CD4-positive, alpha-beta T cell treated with Interleukin-1 beta for 1 hour (primary cell): Measurements from ENCODE around the gene LYPD5.
A peak's percentile ranks its signal among the peaks of the same experiment; 100 is the strongest.

ENCODE experiments used
- DNase-seq, 2 donors: peaks; one replicate each; pipeline ENCODE4 v3.0.0-alpha.2; 2020 to 2022

The LYPD5 gene

GRCh38 chr19:43804432-43804831, 2.2 kb upstream of the LYPD5 start:
- no peak for DNase-seq

DNA sequence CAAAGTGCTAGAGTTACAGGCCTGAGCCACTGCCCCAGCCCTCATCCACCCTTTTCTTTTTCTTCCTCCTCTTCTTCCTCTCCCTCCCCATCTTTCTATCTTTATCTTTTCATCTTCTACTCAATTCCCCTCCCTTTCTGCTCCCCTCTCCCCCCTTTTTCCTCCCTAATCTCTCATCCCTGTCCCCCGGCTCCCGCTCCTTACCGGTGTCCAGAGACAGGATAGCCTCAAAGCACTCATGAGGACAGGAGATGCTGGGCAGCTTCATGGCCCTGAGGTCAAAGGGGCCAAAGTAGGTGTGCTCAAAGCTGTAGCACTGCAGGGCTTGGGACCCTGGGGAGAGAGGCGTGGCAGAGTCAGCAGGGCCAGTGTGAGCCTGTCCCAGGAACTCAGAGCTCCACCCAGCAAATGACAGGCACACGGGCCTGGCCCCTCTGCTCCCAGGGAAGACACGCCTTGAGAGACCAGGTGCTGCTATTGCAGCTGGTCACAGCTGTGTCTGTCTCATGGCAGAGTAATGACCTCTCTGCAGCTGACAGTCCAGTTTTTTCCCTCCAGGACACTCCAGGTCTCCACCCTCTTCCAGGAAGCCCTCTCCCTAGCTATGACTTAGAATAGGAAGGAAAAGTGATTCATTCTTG, 2.6 kb downstream of the LYPD5 start:
- no peak for DNase-seq

DNA sequence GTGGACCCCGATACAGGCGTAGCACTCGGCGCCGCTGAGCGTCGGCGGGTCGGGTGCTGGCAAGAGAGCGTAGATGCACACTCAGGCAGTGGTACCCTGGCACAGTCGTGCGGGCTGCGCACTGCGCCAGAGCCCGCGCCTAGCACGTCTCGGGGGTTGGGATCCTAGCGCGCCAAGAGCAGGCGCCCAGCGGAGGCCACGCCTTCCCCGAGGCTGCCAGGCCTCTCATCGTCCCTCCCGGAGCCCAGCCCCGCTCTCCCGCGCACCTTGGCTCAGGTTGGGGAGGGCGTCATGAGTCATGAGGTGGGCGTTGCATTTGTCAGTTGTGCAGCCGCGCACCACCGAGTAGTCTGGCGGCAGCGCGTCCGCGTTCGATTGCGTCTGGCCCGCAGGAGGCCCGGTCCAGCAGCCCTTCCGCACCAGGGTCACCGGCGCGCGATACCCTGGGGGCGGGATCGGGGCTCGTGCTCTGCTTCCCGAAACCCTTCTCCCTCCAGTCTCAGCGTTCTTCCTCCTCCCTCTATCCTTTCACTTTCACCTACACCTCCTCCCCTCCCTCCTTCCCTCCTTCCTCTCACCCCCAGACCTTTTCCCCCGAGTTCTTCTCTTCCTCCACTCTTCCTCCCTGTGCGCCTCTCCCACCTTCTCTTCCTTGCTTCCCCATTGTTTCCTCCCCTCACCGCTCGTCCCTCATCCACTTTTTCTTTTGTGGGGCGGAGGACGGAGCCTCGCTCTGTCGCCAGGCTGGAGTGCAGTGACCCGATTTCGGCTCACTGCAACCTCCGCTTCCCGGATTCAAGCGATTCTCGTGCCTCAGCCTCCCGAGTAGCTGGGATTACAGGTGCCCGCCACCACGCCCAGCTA, 3.5 kb downstream of the LYPD5 start:
- peak; percentile 31 to 42 for DNase-seq

GRCh38 chr19:43798026-43798545, 4.2 kb downstream of the LYPD5 start:
- DNase-seq = no peak

DNA sequence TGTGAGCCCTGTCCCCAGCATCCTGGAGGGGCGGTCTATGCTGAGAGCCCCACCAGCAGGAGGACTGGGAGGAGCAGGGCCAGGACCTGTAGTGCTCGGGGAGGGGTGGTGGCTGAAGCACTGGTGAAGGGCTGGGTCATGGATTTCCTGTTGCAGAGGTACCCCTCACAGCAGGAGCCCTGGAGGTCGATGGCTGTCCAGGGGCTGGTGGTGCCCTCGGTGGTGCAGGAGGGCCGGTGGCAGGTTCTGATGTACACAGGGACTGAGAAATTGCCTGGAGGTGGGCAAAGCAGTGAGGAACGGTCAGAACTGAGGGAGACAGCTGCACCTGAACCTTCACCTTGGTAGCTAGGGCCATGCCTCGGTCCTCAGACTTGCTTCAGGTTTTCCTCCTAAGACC, 4.7 kb downstream of the LYPD5 start:
- DNase-seq = no peak

GRCh38 chr19:43797118-43797517, 5.1 kb downstream of the LYPD5 start:
- DNase-seq = no peak

DNA sequence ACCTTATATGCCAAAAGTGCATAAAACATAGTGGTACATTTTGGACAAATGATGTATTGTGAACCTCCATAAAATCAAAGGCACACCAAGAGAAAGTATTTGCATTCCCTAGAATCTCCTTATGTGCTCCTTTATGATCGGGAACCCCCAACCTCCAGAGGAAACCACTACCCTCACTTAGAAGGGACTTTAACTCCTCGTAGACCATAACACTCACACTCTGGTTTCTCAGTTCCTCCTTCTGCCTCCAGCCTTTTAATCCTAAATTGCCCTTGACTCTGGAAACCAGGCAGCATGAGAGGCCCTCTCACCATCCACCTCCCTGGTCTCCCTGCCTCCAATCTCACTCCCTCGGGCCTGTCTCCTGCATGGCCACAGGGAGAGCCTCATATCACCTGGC, 11.7 kb downstream of the LYPD5 start:
- no peak for DNase-seq

GRCh38 chr19:43789029-43789428, 13.2 kb downstream of the LYPD5 start:
- no peak for DNase-seq

DNA sequence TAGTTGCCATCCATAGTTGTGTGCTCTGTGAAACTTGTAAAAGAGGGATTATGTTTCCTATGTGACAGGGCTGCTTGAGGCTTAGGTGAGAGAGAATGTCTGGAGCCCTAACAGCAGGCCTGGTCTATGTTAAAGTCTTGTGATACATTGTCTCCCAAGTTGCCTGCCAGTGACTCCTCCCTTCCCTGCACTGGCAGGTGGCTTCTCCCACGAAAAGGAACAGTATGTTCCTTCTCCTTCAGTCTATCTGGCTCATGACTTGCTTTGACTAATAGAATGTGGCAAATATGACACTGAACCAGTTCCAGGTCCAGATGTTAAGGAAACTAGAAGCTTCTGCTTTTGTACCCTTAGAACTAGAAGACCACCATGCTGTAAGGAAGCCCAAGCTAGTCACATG, 15.6 kb downstream of the LYPD5 start:
- DNase-seq = no peak

GRCh38 chr19:43784981-43785808, 17.1 kb downstream of the LYPD5 start:
- peak; percentile 66 to 78 for DNase-seq

DNA sequence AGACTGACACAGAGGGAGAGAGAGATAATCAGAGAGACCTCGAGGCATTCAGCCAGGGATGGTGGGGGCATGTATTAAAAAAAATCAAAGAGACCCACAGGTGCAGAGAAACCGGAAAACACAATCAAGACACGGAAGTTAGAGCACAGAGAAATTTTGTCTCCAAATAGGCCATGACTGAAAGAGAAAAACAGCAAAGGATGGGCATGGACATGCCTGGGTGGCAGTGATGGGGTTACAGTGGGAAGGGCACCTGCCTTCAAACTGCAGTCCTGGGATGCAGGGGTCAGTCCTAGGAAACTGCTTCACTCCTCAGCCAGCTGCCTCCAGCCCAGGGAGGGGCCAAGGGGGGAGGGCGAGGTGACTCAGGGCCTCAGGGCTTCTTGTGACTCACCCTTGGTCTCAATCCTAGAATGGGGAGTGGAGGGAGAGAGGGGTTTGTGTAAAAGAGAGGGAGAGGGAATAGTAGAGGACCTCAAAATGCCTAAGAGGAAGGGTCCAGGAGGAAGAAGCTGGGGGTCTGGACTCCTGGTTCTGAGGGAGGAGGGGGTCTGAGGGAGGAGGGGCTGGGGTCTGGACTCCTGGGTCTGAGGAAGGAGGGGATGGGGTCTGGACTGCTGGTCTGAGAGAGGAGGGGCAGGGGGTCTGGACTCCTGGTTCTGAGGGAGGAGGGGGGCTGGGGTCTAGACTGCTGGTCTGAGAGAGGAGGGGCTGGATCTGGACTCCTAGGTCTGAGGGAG, 17.8 kb downstream of the LYPD5 start:
- peak; percentile 49 to 61 for DNase-seq

GRCh38 chr19:43783636-43784035, 18.6 kb downstream of the LYPD5 start:
- DNase-seq = no peak

DNA sequence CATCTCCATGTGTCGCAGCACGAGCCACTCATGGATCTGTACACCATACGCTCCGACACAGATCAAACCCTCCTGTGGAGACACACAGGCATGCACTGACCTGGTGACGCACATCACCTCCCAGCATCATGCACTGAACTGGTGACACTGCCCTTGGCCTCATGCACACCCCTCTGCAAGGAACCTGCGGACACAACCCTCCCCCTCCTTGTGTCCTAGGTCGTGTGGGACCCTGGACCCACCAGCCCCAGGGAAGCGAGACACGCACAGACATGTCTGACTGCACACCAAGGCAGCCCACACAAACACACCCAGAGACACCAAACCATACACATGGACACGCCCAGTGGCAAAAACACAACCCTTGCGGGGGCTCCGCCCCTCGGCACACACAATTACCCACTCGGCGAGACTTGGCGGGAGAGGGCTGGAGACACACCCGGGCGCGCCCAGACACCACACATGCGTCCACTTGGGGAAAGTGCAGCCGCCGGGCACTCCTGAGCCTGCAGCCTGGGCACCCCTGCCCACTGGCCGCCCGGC, 19.5 kb downstream of the LYPD5 start:
- peak in 1 of 2 donors; percentile 43 for DNase-seq

DNA sequence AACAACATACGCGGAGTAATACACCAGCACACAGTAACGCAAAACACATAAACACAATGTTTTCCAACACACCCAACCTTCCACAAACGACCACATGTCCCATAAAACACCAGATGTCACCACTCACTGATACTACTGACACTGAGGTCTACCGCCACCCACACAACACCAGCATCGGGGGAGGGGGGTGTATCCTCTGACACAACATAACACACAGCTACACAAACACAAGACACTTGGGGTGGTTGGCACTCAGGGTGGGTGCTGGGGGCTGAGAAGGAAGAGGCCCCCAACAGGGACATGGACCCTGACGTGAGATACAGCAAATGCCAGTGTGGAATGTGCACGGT, 20.0 kb downstream of the LYPD5 start:
- no peak for DNase-seq

- no peak for DNase-seq
Observed at GRCh38 chr19:43781630-43782310, 20.5 kb downstream of the LYPD5 start.

DNA sequence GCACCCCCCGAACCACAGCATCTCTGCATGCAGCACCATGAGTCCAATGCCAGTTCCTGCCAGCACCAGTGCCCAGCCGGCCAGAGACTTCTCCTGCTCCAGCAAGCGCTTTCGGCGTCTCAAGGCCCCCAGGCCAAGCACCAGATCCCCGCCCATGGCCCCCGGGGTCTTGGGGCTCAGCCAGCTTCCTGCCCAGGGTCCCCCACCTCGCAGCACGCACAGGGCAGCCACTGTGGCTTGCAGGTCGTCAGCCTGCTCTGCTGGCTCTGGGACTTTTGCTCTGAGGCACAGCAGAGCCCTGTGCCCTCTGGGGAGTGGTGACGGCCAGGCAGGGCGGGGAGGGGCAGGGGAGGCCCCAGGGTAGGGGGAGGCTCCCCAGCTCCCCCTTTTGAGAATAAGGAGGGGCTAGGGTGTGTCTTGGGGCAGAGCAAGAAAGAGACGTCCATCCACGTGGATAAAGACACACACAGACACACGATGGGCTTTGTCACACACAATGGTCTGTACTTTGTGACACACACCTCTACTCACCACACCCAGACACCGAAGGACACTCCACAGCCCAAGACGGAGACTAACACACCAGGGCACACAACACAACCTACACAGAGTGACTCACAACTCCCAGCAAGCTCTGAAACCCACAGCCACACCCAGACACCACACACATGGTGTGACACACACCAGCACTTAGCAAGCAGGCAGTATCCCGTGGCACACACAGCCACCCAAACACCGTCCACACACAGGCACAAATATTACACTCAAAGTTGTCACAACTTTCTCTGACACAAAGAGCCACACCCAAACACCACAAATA, 21.3 kb downstream of the LYPD5 start, which contains the start of gene KCNN4:
TSS of gene KCNN4 (minus strand) at position 268 of the 820 bp plus-strand sequence. CDS start at position 156, 112 bp downstream.
- DNase-seq = peak; percentile 65 to 80

DNA sequence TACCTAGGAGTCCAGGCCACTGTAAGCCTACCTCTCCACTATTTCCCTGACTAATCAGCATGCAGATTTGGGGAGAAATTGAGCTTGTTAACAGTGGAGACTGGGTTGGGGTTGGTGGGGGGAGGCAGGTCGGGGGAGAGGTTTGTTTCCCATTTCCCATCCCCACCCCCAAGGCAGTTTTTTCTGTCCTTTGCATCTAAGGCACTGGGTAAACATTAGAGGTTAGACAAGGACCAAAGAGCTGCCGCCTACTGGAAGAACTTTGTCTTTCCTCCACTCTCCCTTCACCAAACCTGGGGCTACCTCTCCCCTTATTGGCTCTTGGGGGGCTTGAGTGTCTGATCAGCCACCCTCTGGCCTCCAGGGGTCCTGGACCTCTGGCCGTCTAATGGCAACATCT, 22.4 kb downstream of the LYPD5 start:
- no peak for DNase-seq

DNA sequence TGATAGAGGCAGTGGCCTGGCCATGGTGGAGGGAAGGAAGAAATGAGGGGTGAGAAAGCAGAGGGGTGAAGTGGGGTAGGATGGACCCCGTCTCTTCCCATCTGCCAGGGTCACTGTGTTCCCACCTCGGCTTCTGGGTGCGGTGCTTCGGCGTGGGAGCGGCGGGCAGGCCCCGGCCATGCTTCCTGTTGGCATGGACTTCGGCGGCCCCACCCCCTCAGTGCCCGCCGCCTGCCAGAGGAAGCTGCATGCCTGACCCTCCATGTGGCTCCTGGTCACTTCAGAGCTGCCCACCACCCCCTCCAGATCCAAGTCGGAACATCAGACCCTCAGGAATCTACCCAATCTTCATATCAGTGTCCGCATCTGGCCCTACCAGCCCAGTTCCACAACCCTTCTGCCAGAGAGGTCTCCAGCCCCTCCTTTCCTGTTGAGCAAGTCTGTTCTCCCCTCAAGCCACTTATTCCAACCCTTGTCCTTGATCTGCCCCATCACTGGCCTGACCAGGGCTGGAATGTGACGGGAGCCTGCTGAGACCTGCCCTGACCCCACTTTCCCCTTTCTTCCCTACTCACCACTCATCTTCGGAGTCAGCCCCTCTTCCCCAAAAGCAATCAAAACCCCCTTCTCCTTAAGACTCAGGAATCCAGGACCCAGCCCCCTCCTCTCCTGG, 23.0 kb downstream of the LYPD5 start:
- DNase-seq = no peak

DNA sequence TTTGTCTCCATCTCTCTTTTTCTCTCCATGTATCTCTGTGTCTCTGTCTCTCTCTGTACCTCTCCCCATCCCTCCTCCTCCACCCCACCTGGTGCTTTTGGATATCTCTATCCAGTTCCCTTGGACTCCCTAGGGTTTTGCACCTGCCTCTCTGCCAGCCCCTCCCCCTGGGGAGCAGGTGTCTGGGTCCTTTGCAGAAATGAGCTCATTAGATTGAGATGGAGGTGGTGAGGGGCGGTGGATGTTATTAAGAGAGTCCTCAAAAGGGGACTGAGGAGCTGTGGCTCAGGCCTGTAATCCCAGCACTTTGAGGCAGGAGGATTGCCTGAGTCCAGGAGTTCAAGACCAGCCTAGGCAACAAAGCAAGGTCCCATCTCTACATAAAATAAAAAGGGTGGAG, 23.6 kb downstream of the LYPD5 start:
- no peak for DNase-seq

GRCh38 chr19:43777163-43777695, 25.0 kb downstream of the LYPD5 start:
- peak; percentile 57 to 67 for DNase-seq
